Stimulated activated CD4-positive, alpha-beta T cell treated with anti-CD3 and anti-CD28 coated beads, Interleukin-15, amount 100 ng/mL, for 1 hour (primary cell): ENCODE data around the gene JARID2.

Experiments
- DNase-seq, 2 donors: peaks; one replicate each; pipeline ENCODE4 v3.0.0-alpha.2; 2020; ENCODE audit warnings: low read depth in 1 of 2, low spot score in 1 of 2

JARID2 gene

DNA sequence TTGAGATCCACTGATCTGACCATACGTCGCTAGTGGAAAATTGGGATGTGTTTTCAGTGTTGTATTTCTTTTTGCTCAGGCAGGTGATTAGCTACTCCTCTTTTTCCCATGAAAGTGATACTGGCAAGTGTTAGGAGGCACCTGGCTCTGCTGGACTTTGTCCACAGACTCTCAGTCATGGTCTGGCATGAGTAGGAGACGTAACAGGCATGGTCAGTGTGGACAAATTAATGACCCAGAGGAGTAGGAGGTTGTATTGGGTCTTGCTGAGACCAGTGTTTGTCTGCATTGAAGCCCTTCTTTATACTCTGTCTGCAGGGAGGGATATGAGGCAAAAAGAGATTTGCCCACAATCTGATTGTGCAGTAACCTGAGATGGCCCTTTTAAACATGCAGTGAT, 238.3 kb downstream of the JARID2 start:
- DNase-seq: no peak

DNA sequence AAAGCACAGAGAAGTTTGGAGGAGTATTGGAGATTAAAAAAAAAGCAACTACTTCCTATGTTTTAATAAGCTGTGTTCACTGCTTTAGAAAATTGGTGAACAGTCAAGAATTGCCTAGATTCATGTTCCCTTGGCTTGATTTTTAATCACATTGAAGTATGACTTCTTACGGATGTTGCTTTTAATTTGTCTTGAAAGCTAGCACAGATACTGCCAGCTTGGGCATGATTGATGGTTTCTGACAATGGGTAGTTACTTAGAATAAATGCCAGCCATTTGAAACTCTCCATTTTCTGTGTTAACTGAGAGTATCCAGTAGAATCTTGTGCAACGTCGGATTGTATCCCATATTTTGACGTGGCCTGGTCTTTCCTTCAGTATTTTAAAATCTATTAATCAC, 239.0 kb downstream of the JARID2 start:
- DNase-seq: no peak

DNA sequence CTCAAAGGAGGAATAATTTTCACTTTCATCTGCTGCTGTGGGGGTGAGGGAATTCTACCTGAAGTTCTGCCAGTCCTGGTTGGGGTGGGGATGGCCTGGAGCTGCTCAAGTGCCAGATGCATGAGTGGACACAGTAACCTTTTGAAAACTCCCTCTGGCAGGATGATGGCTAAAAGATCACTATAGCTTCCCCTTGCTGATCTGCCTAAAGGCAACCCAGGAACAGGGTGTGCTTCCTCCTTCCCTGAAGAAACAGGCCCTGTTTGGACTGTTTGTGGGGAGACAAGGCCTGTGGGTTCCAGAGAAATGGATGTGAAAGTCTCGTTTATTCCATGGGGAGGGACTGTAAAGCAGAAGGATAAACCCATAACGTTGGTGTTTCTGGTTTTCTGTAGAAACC, 240.1 kb downstream of the JARID2 start:
- no peak for DNase-seq

DNA sequence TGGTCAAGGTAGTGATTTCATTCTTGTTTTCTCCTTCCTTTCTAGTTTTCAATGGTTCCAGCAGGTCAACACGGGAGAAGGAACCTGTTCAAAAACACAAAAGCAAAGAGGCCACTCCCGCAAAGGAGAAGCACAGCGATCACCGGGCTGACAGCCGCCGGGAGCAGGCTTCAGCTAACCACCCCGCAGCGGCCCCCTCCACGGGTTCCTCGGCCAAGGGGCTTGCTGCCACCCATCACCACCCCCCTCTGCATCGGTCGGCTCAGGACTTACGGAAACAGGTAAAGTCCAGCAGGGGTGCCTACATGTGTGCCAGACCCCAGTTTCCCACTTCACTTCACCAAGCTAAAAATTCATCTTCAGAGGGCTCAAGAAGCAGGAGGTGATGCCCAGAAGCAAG, 241.4 kb downstream of the JARID2 start:
- no peak for DNase-seq

DNA sequence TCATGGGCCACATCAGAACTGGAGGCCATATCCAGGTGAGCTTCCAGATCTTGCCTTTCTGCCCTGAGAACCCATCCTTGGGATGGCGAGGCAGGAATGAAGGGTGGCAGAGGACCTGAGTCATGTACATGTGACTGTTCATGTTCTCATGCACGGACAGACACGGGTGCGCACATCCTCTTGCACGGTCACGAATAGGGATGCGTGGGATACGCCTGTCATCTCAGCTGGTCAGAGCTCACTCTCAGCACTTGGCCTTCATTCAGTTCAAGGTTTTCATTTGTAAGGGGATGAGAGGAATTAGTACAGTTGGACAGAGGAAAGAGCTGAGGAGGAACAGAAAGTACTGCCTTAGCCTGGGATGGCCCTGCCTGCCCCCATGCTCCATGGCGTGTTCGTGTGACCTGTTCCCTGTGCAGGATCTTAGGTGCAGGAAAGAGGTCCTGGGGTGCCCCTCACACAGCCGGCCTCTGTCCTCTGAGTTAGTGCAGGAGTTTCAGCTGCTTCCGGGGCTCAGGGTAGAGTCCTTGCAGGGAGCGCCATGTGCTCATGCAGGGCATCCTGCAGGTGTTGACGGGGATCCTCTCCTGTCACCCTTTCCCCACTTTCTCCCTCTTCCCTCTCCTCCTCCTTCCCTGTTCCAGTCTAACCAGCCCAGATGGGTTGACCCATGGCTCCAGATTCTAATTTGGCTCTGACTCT, 243.5 kb downstream of the JARID2 start:
- no peak for DNase-seq

DNA sequence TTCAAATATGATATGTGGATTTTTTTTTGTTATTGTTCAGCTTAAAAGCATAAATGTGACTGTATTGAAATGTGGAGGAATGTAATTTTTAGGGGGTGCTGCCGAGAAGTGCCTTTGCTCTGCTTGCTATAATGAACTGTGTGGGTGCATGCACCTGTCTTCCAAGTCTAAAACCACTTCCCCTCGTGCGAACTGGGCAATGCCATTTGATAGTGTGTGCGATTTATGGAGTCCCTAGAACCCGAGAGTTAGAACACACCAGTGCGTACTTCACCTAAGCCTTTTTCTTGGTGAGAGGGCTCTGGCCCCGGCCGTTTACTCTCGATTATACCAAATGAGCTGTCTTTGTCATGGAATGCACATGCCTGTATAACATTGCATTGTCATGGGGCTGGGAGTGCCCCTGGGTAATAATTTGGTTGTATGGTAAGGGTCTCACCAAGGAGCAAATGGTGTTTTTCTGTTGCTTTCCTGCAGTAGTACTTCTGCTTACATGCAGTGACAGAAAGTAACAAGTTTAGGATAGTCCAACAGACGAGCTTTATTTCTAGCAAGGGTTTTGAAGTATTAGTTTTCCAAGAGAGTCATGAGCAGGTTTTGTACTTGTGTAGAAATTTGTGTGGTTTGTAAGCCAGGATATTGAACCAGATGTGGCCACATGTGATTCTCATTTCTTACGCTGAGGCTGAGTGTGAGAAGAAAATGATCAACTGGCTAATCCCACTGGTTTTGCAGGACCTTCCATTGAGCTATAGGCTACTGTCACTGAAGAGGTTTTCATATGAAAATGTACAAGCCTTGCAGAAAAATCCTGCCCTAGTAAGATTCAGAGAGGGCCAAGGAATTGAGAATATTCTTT, 244.6 kb downstream of the JARID2 start:
- DNase-seq: no peak

DNA sequence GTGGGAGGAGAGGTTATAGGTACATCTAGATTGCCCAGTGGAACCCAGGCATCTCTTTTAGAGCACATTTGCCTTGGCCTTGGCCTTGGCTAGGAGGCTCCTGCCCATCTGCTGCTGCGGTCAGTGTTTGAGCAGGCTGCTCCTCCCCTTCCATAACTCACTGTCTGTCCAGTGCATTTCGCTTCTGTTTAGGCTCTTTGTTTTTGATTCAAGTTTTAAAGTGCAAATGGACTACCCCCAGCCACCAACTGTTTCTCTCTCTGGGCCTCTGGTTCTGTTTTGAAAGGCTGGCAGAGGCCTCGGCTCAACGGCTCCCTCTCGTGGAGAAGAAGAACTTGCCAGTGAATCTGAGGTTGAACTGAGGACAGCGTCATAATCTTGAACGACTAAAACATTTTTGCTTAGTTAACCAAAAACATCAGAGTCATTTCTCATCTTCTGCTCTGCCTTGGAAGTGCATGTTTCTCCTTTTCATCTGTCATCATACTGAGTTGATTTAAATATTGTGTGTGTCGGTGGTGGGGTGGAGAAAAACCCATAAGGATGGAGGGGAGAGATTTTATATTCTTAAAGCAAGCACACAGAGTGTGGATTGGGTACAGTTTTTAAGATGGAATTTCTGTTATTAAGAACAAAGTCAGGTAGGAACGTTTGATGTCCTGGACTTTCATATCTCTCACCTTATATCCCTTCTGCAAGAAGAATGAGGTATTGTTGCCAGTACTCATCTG, 245.6 kb downstream of the JARID2 start:
- peak; percentile 29 to 46 for DNase-seq

DNA sequence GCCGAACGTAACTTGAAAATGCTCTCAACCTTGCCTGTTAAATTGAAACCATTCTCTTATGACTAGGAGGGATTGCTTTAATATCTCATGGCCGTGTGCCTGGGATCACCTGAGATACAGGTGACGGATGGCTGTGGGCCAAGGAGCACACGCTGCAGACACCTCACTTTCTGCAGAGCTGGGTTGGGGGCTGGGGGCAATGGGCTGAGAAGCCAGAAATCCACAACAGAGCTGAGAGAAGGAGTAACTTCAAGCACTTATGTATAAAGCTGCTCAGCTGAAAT, 246.1 kb downstream of the JARID2 start:
- DNase-seq: no peak

DNA sequence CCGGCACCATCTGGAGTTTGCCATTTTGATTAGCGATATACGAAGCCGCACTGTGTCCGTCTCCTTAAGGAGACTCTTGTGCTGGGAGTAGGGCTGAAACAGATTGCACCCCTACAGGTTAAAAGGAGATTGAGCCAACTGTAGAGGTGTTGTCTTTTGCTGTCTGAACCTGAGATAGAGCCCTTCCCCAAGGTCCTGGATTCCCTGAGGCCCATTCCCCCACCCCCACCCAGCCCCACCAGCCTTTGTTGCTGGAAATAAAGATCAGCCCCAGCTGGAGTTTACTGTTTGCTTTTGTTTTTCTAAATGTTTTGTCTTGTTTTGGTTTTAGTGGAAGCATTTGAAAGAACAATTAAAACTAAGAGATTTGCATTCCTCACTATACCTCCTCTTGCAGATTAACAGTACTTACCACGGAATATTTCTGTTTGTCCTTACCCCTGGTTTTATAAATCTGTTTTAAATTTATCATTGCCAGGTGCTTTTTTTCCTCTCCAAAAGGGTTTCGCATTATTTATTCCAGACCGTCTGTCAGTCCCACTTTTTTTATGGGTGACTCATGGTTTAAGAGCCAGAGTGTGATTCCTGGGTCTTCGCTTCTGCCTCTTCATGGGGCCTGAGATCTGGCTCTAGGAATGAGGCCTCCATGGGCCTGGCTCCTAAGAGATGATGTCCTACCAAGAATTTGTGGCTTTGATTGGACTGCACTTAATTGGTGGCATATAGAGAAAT, 247.7 kb downstream of the JARID2 start:
- DNase-seq: no peak

DNA sequence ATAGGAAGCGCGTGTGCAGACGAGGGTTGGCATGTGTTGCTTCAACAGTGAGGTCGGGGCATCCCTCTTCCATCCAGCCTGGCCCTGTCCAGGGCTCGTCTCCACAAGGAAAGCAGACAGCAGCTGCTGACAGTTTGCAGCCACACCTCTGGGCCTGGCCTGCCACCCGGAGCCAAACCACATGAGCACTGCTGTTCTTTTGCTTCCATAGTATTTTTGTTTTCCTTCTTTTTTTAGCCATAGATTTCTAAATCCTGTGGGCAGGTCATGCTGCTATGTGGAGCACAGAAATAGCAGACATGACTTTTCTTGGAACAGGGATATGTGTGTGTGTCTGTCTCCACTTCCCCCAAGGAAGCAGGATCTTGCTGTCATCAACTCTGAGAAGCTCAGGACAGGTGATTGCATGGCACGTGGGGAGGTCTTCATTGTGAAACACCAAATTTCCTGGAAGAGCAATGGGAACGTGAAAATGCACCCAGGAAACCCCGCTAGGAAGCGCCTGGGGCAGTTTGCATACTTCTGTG, 249.6 kb downstream of the JARID2 start:
- DNase-seq: no peak

DNA sequence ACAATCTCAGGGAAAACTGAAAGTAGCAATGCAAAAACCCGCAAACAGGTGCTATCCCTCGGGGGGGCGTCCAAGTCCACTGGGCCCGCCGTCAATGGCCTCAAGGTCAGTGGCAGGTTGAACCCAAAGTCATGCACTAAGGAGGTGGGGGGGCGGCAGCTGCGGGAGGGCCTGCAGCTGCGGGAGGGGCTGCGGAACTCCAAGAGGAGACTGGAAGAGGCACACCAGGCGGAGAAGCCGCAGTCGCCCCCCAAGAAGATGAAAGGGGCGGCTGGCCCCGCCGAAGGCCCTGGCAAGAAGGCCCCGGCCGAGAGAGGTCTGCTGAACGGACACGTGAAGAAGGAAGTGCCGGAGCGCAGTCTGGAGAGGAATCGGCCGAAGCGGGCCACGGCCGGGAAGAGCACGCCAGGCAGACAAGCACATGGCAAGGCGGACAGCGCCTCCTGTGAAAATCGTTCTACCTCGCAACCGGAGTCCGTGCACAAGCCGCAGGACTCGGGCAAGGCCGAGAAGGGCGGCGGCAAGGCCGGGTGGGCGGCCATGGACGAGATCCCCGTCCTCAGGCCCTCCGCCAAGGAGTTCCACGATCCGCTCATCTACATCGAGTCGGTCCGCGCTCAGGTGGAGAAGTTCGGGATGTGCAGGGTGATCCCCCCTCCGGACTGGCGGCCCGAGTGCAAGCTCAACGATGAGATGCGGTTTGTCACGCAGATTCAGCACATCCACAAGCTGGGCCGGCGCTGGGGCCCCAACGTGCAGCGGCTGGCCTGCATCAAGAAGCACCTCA, 250.7 kb downstream of the JARID2 start:
- no peak for DNase-seq

DNA sequence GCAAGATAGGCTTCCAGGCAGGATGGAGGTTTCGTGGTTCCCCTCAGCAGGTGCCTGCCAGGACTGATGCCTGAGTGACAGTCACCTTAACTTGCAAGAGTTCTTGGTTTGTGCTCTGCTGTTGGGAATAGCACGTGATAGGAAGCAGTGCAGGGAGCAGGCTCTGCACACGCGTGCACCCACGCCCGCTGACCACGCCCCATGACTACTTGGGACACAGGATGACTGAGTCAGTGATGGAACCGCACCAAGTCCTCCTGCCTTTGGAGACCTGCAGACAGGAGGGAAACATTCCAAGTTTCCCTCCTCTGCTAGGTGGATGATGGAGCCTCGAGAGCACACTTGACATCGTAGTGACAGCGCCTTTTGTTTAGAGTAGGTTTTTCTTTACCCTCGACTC, 252.8 kb downstream of the JARID2 start:
- no peak for DNase-seq

DNA sequence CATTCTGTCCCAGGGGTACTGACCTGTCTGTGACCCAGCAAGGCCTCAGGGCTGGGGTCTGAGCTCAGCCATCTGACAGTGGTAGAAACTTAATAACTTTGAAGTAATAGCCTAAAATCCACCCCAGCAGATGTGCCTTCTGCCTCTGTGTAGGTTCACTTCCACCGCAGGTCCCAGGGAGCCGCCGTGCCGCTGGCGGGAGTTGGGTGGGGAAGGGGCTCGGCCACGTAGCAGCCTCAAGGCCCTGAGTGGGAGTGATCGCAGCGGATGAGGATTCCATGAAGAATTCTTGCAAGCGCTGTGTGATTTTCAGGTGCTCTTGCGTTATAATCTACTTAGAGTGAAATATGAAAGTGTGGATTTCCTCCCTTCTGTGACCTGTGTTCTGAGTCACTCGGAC, 253.3 kb downstream of the JARID2 start:
- DNase-seq: no peak

DNA sequence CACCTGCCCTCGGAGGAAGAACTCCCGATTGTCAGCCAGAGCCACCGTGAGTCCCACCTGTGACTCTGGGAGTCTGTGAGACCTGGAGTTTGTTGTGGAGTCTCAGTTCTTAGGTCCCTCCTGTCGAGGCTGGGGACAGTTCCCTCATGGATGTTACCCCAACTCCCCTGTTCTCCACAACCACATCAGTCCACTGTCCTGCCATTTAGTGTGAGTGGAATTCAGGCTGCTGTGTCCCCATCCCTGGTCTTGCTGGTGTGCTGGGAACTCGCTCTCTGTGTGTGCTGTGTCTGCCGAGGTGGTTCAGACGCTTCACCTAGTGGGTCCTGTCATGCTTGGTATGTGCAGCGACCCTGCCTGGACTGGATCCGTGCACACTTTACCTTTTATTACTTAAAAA, 253.7 kb downstream of the JARID2 start:
- no peak for DNase-seq

DNA sequence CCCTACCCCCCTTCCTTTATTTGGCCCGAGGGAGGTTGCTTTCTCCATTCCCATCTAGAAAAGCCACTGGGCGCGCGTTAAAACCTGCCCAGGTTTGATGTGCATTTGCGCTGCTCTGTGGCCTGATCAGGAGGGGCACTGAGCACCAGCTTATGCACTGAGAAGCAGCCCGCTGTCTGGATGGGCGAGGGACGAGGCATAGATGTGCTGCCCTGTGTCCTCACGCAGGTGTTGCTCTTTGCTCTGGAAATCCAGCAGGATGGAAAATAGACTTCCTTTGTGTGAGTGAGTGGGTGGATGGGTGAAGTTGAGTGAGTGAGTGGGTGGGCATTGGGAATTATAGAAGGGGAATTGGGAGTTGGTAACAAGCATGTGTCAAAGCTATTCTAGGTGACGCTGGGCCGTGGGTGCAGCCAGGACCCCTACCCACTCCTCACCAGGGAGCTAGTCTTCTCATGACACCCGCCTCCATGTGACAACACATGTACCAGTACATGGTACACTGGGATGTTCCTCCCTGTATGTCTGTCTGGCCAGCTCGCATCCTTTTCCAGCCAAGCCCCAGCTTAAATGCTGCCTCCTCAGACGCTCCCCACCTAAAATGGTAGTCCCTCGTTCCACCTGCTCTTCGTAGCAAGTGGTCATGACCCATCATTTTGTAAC, 254.3 kb downstream of the JARID2 start:
- no peak for DNase-seq

DNA sequence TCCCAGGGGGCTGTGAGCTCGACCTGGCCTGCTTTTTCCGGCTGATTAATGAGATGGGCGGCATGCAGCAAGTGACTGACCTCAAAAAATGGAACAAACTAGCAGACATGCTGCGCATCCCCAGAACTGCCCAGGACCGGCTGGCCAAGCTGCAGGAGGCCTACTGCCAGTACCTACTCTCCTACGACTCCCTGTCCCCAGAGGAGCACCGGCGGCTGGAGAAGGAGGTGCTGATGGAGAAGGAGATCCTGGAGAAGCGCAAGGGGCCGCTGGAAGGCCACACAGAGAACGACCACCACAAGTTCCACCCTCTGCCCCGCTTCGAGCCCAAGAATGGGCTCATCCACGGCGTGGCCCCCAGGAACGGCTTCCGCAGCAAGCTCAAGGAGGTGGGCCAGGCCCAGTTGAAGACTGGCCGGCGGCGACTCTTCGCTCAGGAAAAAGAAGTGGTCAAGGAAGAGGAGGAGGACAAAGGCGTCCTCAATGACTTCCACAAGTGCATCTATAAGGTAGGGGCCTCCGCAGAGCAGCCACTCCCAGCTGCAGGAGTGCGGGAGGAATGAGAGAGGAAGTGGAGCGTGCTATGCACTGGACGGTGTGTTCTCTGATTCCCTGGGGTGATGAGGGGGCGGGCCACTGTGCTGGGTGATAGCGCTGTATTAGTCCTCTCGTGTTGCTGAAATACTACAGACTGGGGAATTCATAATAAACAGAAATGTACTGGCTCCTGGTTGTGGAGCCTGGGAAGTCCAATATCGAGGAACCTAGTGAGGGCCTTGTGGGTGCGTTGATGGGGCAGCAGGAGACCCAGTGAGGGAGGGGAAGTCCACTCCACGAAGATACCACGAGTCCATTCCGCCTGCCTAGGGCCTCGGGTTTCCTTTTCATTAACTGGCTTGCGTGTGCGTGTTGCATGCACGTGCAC, 255.3 kb downstream of the JARID2 start:
- DNase-seq: no peak

DNA sequence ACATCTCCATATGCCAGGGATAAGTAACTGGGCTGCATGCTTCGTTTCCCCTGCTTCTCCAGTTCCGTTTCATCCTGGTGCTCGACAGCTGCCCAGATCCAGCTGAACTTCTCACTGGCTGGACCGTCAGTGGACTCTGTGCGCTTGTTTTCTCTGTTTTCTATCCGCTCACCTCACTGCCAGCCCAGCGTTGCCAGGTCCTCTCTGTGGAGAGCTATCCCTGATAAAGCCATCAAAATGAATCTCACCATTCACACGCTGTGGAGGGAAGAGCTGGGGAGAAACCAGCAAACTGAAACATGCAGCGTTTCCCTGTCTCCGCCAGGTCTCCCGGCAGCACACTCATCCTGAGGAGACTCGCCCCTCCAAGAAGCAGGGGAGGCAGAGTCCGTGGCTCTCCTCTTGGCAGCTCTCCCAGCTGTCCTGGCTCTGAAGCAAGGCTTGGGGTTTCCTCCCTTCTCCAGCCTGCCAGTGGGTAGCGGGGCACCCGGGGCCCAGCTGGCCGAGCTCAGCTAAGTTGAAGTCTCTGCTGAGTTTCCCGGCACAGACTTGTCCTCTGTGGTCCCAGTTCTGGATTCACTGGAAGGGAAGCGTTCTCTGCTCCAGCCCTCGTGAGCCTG, 256.1 kb downstream of the JARID2 start:
- DNase-seq: no peak
